ENCODE measurements around the gene ERN1. TPM values are rescaled to one million over a fixed set of nuclear protein-coding genes. Genes with fewer than 3 reads are reported as not detected.
"Not testable (repeated sequence)": the region's sequence is repeated elsewhere in the genome, so short reads cannot be mapped to it uniquely, and the experiment has no call there.

The ERN1 gene
- polyA plus RNA-seq, 1 donor (not counting 4 experiments of a cell fraction or from before 2014, with no cell fraction given), result 7.1 TPM

GRCh38 chr17:64008346-64008745, 121.6 kb downstream of the ERN1 start:
- FAIRE-seq, result no peak
- H3K4me1 ChIP-seq (ENCODE audit: control insufficient read depth, extremely low read depth, insufficient read depth, low read length), result no peaks in the 10 kb centered on the region
- H3K9me3 ChIP-seq (ENCODE audit: control insufficient read depth, low read depth, low read length), result no peaks in the 10 kb centered on the region
- no peaks in the 10 kb centered on the region for H3K79me2 ChIP-seq (ENCODE audit: control insufficient read depth, insufficient read depth, low read length)
- no peaks in the 10 kb centered on the region for H3K27me3 ChIP-seq (ENCODE audit: control insufficient read depth, extremely low read depth, insufficient read depth, low read length)
- no peak overlapping the region for H2AFZ ChIP-seq (ENCODE audit: control insufficient read depth, low read length)
- dilution Hi-C loops (cut with MboI; ENCODE audit: extremely low pct_ligation_motif_present, low sequenced_read_pairs), result no loop called here
- H3K4me2 ChIP-seq (ENCODE audit: control insufficient read depth, extremely low read depth, insufficient read depth, low read depth, low read length), result no peak overlapping the region
- no peak overlapping the region for H3K27ac ChIP-seq (ENCODE audit: control insufficient read depth, insufficient read depth, low read length)
- no peaks in the 10 kb centered on the region for H3K36me3 ChIP-seq (ENCODE audit: control insufficient read depth in 2 of 2, extremely low read depth in 1 of 2, insufficient read depth in 2 of 2, low read length in 2 of 2)
- no peaks in the 10 kb centered on the region for H3K9me1 ChIP-seq (ENCODE audit: control insufficient read depth, extremely low read depth, insufficient read depth, low read length)
- no peaks in the 10 kb centered on the region for H4K20me1 ChIP-seq (ENCODE audit: control insufficient read depth, extremely low read depth, insufficient read depth, low read length)
- TF ChIP-seq EZH2 (IDR thresholded peaks at IDR 0.05; ENCODE audit: low read length), result no peak
- TF ChIP-seq CTCF (optimal IDR thresholded peaks at IDR 0.05 in 1 of 3, IDR thresholded peaks at IDR 0.05 in 1 of 3, conservative IDR thresholded peaks at IDR 0.05 in 1 of 3; ENCODE audit: extremely low read depth in 1 of 3, insufficient read depth in 2 of 3, low read length in 3 of 3), result no peak
- no peak for DNase-seq (ENCODE audit: low read depth, low spot score)
- H3K4me3 ChIP-seq (ENCODE audit: control insufficient read depth in 2 of 3, extremely low read depth in 1 of 3, insufficient read depth in 2 of 3, low read depth in 1 of 3, low read length in 3 of 3), result no peak overlapping the region
- H3K9ac ChIP-seq (ENCODE audit: control insufficient read depth, extremely low read depth, insufficient read depth, low read length), result no peak overlapping the region

GRCh38 chr17:64007838-64008282, 122.1 kb downstream of the ERN1 start:
- no peaks in the 10 kb centered on the region for H3K9me3 ChIP-seq (ENCODE audit: control insufficient read depth, low read depth, low read length)
- no peaks in the 10 kb centered on the region for H3K79me2 ChIP-seq (ENCODE audit: control insufficient read depth, insufficient read depth, low read length)
- H3K27ac ChIP-seq (ENCODE audit: control insufficient read depth, insufficient read depth, low read length), result no peak overlapping the region
- H3K4me2 ChIP-seq (ENCODE audit: control insufficient read depth, extremely low read depth, insufficient read depth, low read depth, low read length), result no peak overlapping the region
- H3K36me3 ChIP-seq (ENCODE audit: control insufficient read depth in 2 of 2, extremely low read depth in 1 of 2, insufficient read depth in 2 of 2, low read length in 2 of 2), result no peaks in the 10 kb centered on the region
- no peaks in the 10 kb centered on the region for H3K27me3 ChIP-seq (ENCODE audit: control insufficient read depth, extremely low read depth, insufficient read depth, low read length)
- H2AFZ ChIP-seq (ENCODE audit: control insufficient read depth, low read length), result no peak overlapping the region
- H3K4me3 ChIP-seq (ENCODE audit: control insufficient read depth in 2 of 3, extremely low read depth in 1 of 3, insufficient read depth in 2 of 3, low read depth in 1 of 3, low read length in 3 of 3), result no peak overlapping the region
- H4K20me1 ChIP-seq (ENCODE audit: control insufficient read depth, extremely low read depth, insufficient read depth, low read length), result no peaks in the 10 kb centered on the region
- no peaks in the 10 kb centered on the region for H3K4me1 ChIP-seq (ENCODE audit: control insufficient read depth, extremely low read depth, insufficient read depth, low read length)
- H3K9me1 ChIP-seq (ENCODE audit: control insufficient read depth, extremely low read depth, insufficient read depth, low read length), result no peaks in the 10 kb centered on the region
- FAIRE-seq, result no peak
- no peak for DNase-seq (ENCODE audit: low read depth, low spot score)
- no peak overlapping the region for H3K9ac ChIP-seq (ENCODE audit: control insufficient read depth, extremely low read depth, insufficient read depth, low read length)
- dilution Hi-C loops (cut with MboI; ENCODE audit: extremely low pct_ligation_motif_present, low sequenced_read_pairs), result no loop called here
- TF ChIP-seq EZH2 (IDR thresholded peaks at IDR 0.05; ENCODE audit: low read length) (no peak), CTCF (optimal IDR thresholded peaks at IDR 0.05 in 1 of 3, IDR thresholded peaks at IDR 0.05 in 1 of 3, conservative IDR thresholded peaks at IDR 0.05 in 1 of 3; ENCODE audit: extremely low read depth in 1 of 3, insufficient read depth in 2 of 3, low read length in 3 of 3) (no peak)

GRCh38 chr17:64007089-64007837, 122.7 kb downstream of the ERN1 start:
- H3K4me2 ChIP-seq (ENCODE audit: control insufficient read depth, extremely low read depth, insufficient read depth, low read depth, low read length); H3K27me3 ChIP-seq (ENCODE audit: control insufficient read depth, extremely low read depth, insufficient read depth, low read length); H3K27ac ChIP-seq (ENCODE audit: control insufficient read depth, insufficient read depth, low read length); H3K79me2 ChIP-seq (ENCODE audit: control insufficient read depth, insufficient read depth, low read length); H3K4me3 ChIP-seq (ENCODE audit: control insufficient read depth in 2 of 3, extremely low read depth in 1 of 3, insufficient read depth in 2 of 3, low read depth in 1 of 3, low read length in 3 of 3); H4K20me1 ChIP-seq (ENCODE audit: control insufficient read depth, extremely low read depth, insufficient read depth, low read length); H3K9me3 ChIP-seq (ENCODE audit: control insufficient read depth, low read depth, low read length); DNase-seq (ENCODE audit: low read depth, low spot score); H3K9ac ChIP-seq (ENCODE audit: control insufficient read depth, extremely low read depth, insufficient read depth, low read length); H2AFZ ChIP-seq (ENCODE audit: control insufficient read depth, low read length); H3K4me1 ChIP-seq (ENCODE audit: control insufficient read depth, extremely low read depth, insufficient read depth, low read length); H3K9me1 ChIP-seq (ENCODE audit: control insufficient read depth, extremely low read depth, insufficient read depth, low read length); FAIRE-seq; H3K36me3 ChIP-seq (ENCODE audit: control insufficient read depth in 2 of 2, extremely low read depth in 1 of 2, insufficient read depth in 2 of 2, low read length in 2 of 2); dilution Hi-C loops (cut with MboI; ENCODE audit: extremely low pct_ligation_motif_present, low sequenced_read_pairs): not testable (repeated sequence)
